GM23338 (cell line): ENCODE data around the gene PRTN3. TPM values are rescaled to one million over a fixed set of nuclear protein-coding genes. Genes with fewer than 3 reads are reported as not detected.
A peak's percentile ranks its signal among the peaks of the same experiment; 100 is the strongest.

Experiments used
- ATAC-seq: fragments of 200-7000 bp; cut with Tn5 transposase; 3 replicates; pipeline ENCODE4 v1.9.1; 2020
- DNase-seq: peaks from one replicate; pipeline ENCODE4 v3.0.0-alpha.2; 2015; ENCODE audit warnings: low spot score
- H2AFZ ChIP-seq: fragments of 200-600 bp; sonication (generic); 2 replicates; pipeline ENCODE4 v1.8.0; 2016; ENCODE audit warnings: antibody characterized with exemption, mild to moderate bottlenecking, moderate library complexity
- H3F3A ChIP-seq: fragments of 200-600 bp; sonication (generic); replicated peaks from 2 replicates; pipeline ENCODE4 v1.8.0; 2017; ENCODE audit warnings: antibody characterized with exemption, mixed run types, low read depth
- H3K27ac ChIP-seq: fragments of 200-600 bp; sonication (generic); 2 replicates; pipeline ENCODE4 v1.6.1; 2016; ENCODE audit warnings: low read depth
- H3K27me3 ChIP-seq: fragments of 200-600 bp; sonication (generic); 2 replicates; pipeline ENCODE4 v1.8.0; 2016; ENCODE audit warnings: mild to moderate bottlenecking, mixed run types, moderate library complexity; ENCODE audit not compliant: insufficient read depth
- H3K36me3 ChIP-seq: fragments of 200-600 bp; sonication (generic); 2 replicates; pipeline ENCODE4 v1.8.0; 2016; ENCODE audit warnings: mild to moderate bottlenecking; ENCODE audit not compliant: insufficient read depth
- H3K4me1 ChIP-seq: fragments of 200-600 bp; sonication (generic); 2 replicates; pipeline ENCODE4 v1.8.0; 2016; ENCODE audit warnings: mild to moderate bottlenecking, moderate library complexity; ENCODE audit not compliant: insufficient read depth
- H3K4me2 ChIP-seq: fragments of 200-600 bp; sonication (generic); 2 replicates; pipeline ENCODE4 v1.7.1; 2017; ENCODE audit warnings: mixed run types
- H3K4me3 ChIP-seq: fragments of 200-600 bp; sonication (generic); 2 replicates; pipeline ENCODE4 v1.6.1; 2016; ENCODE audit warnings: mixed run types
- H3K79me2 ChIP-seq: fragments of 200-600 bp; sonication (generic); replicated peaks from 2 replicates; pipeline ENCODE4 v1.8.0; 2017; ENCODE audit warnings: mild to moderate bottlenecking; ENCODE audit not compliant: insufficient read depth
- H3K9me2 ChIP-seq: fragments of 200-600 bp; sonication (generic); 2 replicates; pipeline ENCODE4 v1.8.0; 2017; ENCODE audit not compliant: insufficient read depth
- H4K20me1 ChIP-seq: fragments of 200-600 bp; sonication (generic); replicated peaks from 2 replicates; pipeline ENCODE4 v1.8.0; 2017; ENCODE audit warnings: mild to moderate bottlenecking; ENCODE audit not compliant: insufficient read depth
- H3K27ac Mint-ChIP-seq: 2 replicates; pipeline ENCODE4 v1.8.0; 2020; ENCODE audit warnings: inconsistent platforms, mild to moderate bottlenecking, moderate library complexity, mixed read lengths
- H3K27me3 Mint-ChIP-seq: 3 replicates; pipeline ENCODE4 v1.8.0; 2022; ENCODE audit warnings: low read depth, mild to moderate bottlenecking, moderate library complexity, mixed read lengths, inconsistent platforms; ENCODE audit not compliant: insufficient read depth, poor library complexity
- H3K36me3 Mint-ChIP-seq: 3 replicates; pipeline ENCODE4 v1.8.0; 2021; ENCODE audit warnings: low read depth, mild to moderate bottlenecking, inconsistent platforms, moderate library complexity, mixed read lengths
- H3K4me1 Mint-ChIP-seq: 3 replicates; pipeline ENCODE4 v1.8.0; 2020; ENCODE audit warnings: mild to moderate bottlenecking, inconsistent platforms, mixed read lengths
- H3K4me3 Mint-ChIP-seq: 3 replicates; pipeline ENCODE4 v1.8.0; 2021; ENCODE audit warnings: moderate library complexity, mild to moderate bottlenecking, inconsistent platforms, mixed read lengths
- H3K9me3 Mint-ChIP-seq: 3 replicates; pipeline ENCODE4 v1.8.0; 2020; ENCODE audit warnings: moderate library complexity, mild to moderate bottlenecking, inconsistent platforms, mixed read lengths
- CREB1 ChIP-seq: fragments of 250-450 bp; sonication (Bioruptor Pico); IDR thresholded peaks from 2 replicates; pipeline ENCODE4 v1.5.0; 2020; ENCODE audit warnings: low read depth, mild to moderate bottlenecking, moderate library complexity
- EZH2 ChIP-seq: fragments of 200-600 bp; sonication (generic); IDR thresholded peaks from one replicate; pipeline ENCODE4 v1.8.0; 2017; ENCODE audit warnings: antibody characterized with exemption, mild to moderate bottlenecking, low read depth; ENCODE audit not compliant: unreplicated experiment
- EZH2phosphoT487 ChIP-seq: fragments of 200-600 bp; sonication (generic); IDR thresholded peaks from one replicate; pipeline ENCODE4 v1.8.1; 2018; ENCODE audit warnings: antibody characterized with exemption; ENCODE audit not compliant: unreplicated experiment
- JUNB ChIP-seq: IDR thresholded peaks from one replicate; pipeline ENCODE4 v1.6.1; 2016; ENCODE audit warnings: antibody characterized with exemption; ENCODE audit not compliant: unreplicated experiment
- STAT1 ChIP-seq: IDR thresholded peaks from one replicate; pipeline ENCODE4 v1.6.1; 2016; ENCODE audit warnings: antibody characterized with exemption; ENCODE audit not compliant: unreplicated experiment
- ZNF114 ChIP-seq: fragments of 250-450 bp; sonication (Bioruptor Pico); IDR thresholded peaks from 2 replicates; pipeline ENCODE4 v1.5.0; 2020; ENCODE audit warnings: mild to moderate bottlenecking, moderate library complexity
- ZNF331 ChIP-seq: fragments of 250-450 bp; sonication (Bioruptor Pico); IDR thresholded peaks from 2 replicates; pipeline ENCODE4 v1.5.0; 2020; ENCODE audit warnings: low read depth, mild to moderate bottlenecking, moderate library complexity
- polyA plus RNA-seq: library from polyadenylated mRNA; unstranded; fragments of >200 nt; fragmentation: Nextera tagmentation; extraction: Ambion mirVana; gene quantifications from 2 replicates; pipeline ENCODE4 v1.2.1, GENCODE V29; 2016
- total RNA-seq: library from RNA; depleted of rRNA; stranded (reverse); fragments of >200 nt; shearing (Covaris generic); gene quantifications from 2 replicates; pipeline ENCODE4 v1.2.3, GENCODE V29; 2014
- TF ChIP-seq, protein P1 (sequence below): IDR thresholded peaks from 2 replicates; pipeline ENCODE4 v1.6.1; 2016; ENCODE audit warnings: antibody characterized with exemption
- TF ChIP-seq, protein P2 (sequence below), 2 experiments: fragments of 200-600 bp in 1 of 2; sonication (generic) in 1 of 2; conservative IDR thresholded peaks; 2 replicates each; pipeline versions ENCODE4 v1.5.1 to v1.6.1; 2016 to 2017; ENCODE audit warnings: antibody characterized with exemption in 2 of 2, low read depth in 2 of 2, mild to moderate bottlenecking in 2 of 2, moderate library complexity in 1 of 2
- TF ChIP-seq, protein P3 (sequence below): IDR thresholded peaks from one replicate; pipeline ENCODE4 v1.6.1; 2018; ENCODE audit warnings: antibody characterized with exemption; ENCODE audit not compliant: unreplicated experiment

PRTN3 gene
- total and polyA plus RNA-seq, 2 experiments from 2014 or later: 0.21 to 0.68 TPM

DNA sequence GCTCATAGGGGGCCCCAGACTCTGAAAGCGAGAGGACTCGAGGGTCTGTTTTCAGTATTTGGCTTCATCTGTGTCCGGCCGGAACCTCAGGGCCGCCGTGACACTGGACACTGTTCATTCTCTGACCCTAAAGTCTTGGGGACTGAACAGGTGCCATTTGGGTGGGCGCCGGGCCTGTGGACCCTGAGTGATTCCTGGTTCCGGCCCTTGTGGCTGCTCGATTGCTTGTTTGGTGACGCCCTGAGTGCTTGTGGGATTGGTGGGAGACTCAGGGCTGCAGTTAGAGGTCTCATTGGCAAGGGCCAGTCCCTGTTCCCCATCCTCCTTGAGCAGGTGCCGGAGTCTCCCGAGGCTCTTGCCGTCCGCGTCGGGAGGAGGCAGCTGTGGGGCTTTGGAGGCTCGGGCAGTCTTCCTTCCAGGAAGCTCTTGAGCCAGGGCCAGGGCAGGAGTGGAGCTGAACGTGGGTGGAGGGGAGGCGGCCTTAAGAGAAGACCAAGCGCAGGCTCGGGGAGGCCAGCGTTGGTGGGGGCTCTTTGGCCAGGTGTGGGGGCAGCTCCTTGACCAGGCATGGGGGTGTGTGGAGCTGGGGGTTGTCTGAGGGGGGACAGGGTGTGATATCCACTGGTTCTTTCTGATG lies 38.8 kb upstream of the PRTN3 start (continued):
- TF ChIP-seq ZNF331 (CRISPR knock-in tag) (no peak), STAT1 (no peak), EZH2 (no peak), EZH2phosphoT487 (no peak), CREB1 (no peak), JUNB (no peak), ZNF114 (CRISPR knock-in tag) (no peak)
- TF ChIP-seq, protein P1, sequence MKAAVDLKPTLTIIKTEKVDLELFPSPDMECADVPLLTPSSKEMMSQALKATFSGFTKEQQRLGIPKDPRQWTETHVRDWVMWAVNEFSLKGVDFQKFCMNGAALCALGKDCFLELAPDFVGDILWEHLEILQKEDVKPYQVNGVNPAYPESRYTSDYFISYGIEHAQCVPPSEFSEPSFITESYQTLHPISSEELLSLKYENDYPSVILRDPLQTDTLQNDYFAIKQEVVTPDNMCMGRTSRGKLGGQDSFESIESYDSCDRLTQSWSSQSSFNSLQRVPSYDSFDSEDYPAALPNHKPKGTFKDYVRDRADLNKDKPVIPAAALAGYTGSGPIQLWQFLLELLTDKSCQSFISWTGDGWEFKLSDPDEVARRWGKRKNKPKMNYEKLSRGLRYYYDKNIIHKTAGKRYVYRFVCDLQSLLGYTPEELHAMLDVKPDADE: no peak
- TF ChIP-seq, protein P2, sequence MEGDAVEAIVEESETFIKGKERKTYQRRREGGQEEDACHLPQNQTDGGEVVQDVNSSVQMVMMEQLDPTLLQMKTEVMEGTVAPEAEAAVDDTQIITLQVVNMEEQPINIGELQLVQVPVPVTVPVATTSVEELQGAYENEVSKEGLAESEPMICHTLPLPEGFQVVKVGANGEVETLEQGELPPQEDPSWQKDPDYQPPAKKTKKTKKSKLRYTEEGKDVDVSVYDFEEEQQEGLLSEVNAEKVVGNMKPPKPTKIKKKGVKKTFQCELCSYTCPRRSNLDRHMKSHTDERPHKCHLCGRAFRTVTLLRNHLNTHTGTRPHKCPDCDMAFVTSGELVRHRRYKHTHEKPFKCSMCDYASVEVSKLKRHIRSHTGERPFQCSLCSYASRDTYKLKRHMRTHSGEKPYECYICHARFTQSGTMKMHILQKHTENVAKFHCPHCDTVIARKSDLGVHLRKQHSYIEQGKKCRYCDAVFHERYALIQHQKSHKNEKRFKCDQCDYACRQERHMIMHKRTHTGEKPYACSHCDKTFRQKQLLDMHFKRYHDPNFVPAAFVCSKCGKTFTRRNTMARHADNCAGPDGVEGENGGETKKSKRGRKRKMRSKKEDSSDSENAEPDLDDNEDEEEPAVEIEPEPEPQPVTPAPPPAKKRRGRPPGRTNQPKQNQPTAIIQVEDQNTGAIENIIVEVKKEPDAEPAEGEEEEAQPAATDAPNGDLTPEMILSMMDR (conservative IDR thresholded peaks at IDR 0.05; ENCODE audit: low read depth in 2 of 2): no peak

DNA sequence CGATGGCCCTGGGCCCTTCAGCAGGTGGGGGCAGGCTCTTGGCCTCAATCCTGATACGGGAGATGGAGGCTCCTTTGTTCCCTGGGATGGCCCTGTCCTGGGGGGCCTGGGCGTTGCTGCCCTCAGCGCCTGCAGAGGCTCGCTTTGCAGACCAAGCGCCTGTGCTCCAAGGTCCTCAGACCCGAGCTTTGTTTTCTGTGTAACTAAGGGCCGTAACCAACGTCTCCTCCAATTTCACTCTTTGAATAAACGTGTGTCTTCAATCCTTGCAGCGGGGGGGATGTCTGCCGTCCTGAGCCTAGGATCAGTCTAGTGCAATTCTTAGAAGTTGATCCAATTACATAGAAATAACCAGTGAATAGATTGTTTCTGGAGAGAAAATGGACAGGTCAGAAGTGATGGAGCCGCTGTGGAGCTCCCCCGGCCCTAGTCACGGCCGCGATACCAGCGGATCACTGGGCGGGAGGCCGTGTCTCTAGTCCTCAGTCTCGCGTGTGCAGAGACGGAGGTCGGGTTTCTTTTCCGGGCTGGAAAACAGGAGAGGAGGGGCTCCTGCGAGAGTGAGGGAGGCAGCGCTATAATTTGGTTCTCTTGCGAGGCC lies 38.2 kb upstream of the PRTN3 start:
- peak overlapping the region; percentile 55 for H3K4me2 ChIP-seq
- Mint-ChIP-seq H3K27me3 (peaks cover 35% of the 10 kb centered on the region), H3K9me3 (no peaks in the 10 kb centered on the region), H3K4me3 (peak overlapping the region; percentile 49), H3K4me1 (peaks cover 36% of the 10 kb centered on the region), H3K27ac (peak overlapping the region; percentile 37; the same call in 1 of the 2 replicates), H3K36me3 (peaks cover 82% of the 10 kb centered on the region)
- H3K36me3 ChIP-seq: peaks cover 27% of the 10 kb centered on the region
- peaks cover 70% of the 10 kb centered on the region for H4K20me1 ChIP-seq
- H2AFZ ChIP-seq: no peak overlapping the region
- H3K9me2 ChIP-seq: no peaks in the 10 kb centered on the region
- H3F3A ChIP-seq: peaks cover 47% of the 10 kb centered on the region
- peaks cover 96% of the 10 kb centered on the region for H3K79me2 ChIP-seq
- ATAC-seq: no peak
- peaks cover 30% of the 10 kb centered on the region for H3K4me1 ChIP-seq
- no peaks in the 10 kb centered on the region for H3K27me3 ChIP-seq
- H3K27ac ChIP-seq: peak overlapping the region; percentile 76
- no peak overlapping the region; the same call in 1 of the 2 replicates for H3K4me3 ChIP-seq
- peak; percentile 25 for DNase-seq
- TF ChIP-seq, protein P3, sequence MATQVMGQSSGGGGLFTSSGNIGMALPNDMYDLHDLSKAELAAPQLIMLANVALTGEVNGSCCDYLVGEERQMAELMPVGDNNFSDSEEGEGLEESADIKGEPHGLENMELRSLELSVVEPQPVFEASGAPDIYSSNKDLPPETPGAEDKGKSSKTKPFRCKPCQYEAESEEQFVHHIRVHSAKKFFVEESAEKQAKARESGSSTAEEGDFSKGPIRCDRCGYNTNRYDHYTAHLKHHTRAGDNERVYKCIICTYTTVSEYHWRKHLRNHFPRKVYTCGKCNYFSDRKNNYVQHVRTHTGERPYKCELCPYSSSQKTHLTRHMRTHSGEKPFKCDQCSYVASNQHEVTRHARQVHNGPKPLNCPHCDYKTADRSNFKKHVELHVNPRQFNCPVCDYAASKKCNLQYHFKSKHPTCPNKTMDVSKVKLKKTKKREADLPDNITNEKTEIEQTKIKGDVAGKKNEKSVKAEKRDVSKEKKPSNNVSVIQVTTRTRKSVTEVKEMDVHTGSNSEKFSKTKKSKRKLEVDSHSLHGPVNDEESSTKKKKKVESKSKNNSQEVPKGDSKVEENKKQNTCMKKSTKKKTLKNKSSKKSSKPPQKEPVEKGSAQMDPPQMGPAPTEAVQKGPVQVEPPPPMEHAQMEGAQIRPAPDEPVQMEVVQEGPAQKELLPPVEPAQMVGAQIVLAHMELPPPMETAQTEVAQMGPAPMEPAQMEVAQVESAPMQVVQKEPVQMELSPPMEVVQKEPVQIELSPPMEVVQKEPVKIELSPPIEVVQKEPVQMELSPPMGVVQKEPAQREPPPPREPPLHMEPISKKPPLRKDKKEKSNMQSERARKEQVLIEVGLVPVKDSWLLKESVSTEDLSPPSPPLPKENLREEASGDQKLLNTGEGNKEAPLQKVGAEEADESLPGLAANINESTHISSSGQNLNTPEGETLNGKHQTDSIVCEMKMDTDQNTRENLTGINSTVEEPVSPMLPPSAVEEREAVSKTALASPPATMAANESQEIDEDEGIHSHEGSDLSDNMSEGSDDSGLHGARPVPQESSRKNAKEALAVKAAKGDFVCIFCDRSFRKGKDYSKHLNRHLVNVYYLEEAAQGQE: no peak
- no peak for TF ChIP-seq EZH2
- TF ChIP-seq, protein P2 (conservative IDR thresholded peaks at IDR 0.05; ENCODE audit: low read depth in 2 of 2): no peak
- TF ChIP-seq STAT1: no peak
- TF ChIP-seq ZNF331 (CRISPR knock-in tag): no peak
